HG02840 (cell line): ENCODE results near the gene XAGE2.
"Not testable (repeated sequence)": the region's sequence is repeated elsewhere in the genome, so short reads cannot be mapped to it uniquely, and the experiment has no call there.

ENCODE experiments used
- ATAC-seq: cut with Tn5 transposase; IDR thresholded peaks from one replicate; pipeline ENCODE4 v1.9.1; 2021; ENCODE audit warnings: mild to moderate bottlenecking, moderate library complexity, moderate number of reproducible peaks; ENCODE audit not compliant: unreplicated experiment, low FRiP score

The XAGE2 gene

GRCh38 chrX:52368368-52369055 is at the start of gene XAGE2:
XAGE2 (plus strand) TSS chrX:52369021; CDS start chrX:52370015, 994 bp downstream.
- no peak for ATAC-seq

GRCh38 chrX:52337410-52337809 is 31.4 kb upstream of the XAGE2 start:
- ATAC-seq, result no peak

- no peak for ATAC-seq
Measured at GRCh38 chrX:52341493-52341892, 27.3 kb upstream of the XAGE2 start.

GRCh38 chrX:52343131-52343530 is 25.7 kb upstream of the XAGE2 start:
- ATAC-seq, result not testable (repeated sequence)

- ATAC-seq, result not testable (repeated sequence)
Measured at GRCh38 chrX:52345402-52345801, 23.4 kb upstream of the XAGE2 start.

- no peak for ATAC-seq
Measured at GRCh38 chrX:52346174-52347165, 22.4 kb upstream of the XAGE2 start.

- no peak for ATAC-seq
Measured at GRCh38 chrX:52349681-52350080, 19.1 kb upstream of the XAGE2 start.

- ATAC-seq, result no peak
Measured at GRCh38 chrX:52352551-52352950, 16.3 kb upstream of the XAGE2 start.

GRCh38 chrX:52353838-52354237 is 15.0 kb upstream of the XAGE2 start:
- no peak for ATAC-seq

GRCh38 chrX:52355108-52355507 is 13.7 kb upstream of the XAGE2 start:
- no peak for ATAC-seq

- ATAC-seq, result no peak
Measured at GRCh38 chrX:52359614-52360232, 9.1 kb upstream of the XAGE2 start.

- ATAC-seq, result no peak
Measured at GRCh38 chrX:52361941-52362340, 6.9 kb upstream of the XAGE2 start.

- no peak for ATAC-seq
Measured at GRCh38 chrX:52363247-52363883, 5.5 kb upstream of the XAGE2 start.

GRCh38 chrX:52378870-52379269 is 10.0 kb downstream of the XAGE2 start:
- no peak for ATAC-seq

GRCh38 chrX:52380993-52381392 is 12.2 kb downstream of the XAGE2 start:
- ATAC-seq, result no peak

- no peak for ATAC-seq
Measured at GRCh38 chrX:52410439-52411394, 41.9 kb downstream of the XAGE2 start.

GRCh38 chrX:52415304-52415703 is 46.5 kb downstream of the XAGE2 start:
- no peak for ATAC-seq

- ATAC-seq, result no peak
Measured at GRCh38 chrX:52416816-52417215, 48.0 kb downstream of the XAGE2 start.

GRCh38 chrX:52420824-52421443 is 52.1 kb downstream of the XAGE2 start:
- ATAC-seq, result no peak
